GM12864 (cell line): Measurements from ENCODE around the gene SORCS2.

Experiments
- DNase-seq: peaks from one replicate; pipeline ENCODE4 v3.0.0-alpha.2; 2011; ENCODE audit warnings: low read depth
- H3K4me3 ChIP-seq: 2 replicates; pipeline ENCODE4 v1.5.1; 2011; ENCODE audit warnings: mild to moderate bottlenecking, low read depth, low read length, control low read depth
- TF ChIP-seq, protein P1 (sequence below): IDR thresholded peaks from 2 replicates; pipeline ENCODE4 v1.5.1; 2011; ENCODE audit warnings: low read depth, mild to moderate bottlenecking, moderate library complexity, low read length, control low read depth, inconsistent platforms; ENCODE audit errors: missing control alignments

Gene SORCS2

DNA sequence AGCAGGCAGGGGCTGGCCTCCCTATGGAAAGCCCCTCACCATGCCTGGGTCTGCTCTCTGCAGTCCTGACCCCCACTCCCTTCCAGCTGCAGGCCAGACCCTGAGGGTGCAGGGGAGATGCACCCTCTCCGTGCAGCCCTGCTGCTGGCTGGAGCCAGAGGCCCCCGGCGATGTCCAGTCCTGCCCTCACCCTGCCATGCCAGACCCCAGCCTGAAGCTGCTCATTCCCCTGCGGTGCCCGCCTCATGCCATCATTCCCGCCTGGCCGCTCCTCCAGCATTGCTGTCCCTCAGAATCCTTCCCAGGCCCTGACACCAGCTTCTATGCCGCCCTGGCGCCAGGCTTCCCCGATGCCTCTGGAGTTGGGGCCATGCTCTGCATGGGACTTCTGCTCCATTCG is 72.4 kb downstream of the SORCS2 start:
- no peak for DNase-seq
- no peak overlapping the region for H3K4me3 ChIP-seq
- TF ChIP-seq, protein P1, sequence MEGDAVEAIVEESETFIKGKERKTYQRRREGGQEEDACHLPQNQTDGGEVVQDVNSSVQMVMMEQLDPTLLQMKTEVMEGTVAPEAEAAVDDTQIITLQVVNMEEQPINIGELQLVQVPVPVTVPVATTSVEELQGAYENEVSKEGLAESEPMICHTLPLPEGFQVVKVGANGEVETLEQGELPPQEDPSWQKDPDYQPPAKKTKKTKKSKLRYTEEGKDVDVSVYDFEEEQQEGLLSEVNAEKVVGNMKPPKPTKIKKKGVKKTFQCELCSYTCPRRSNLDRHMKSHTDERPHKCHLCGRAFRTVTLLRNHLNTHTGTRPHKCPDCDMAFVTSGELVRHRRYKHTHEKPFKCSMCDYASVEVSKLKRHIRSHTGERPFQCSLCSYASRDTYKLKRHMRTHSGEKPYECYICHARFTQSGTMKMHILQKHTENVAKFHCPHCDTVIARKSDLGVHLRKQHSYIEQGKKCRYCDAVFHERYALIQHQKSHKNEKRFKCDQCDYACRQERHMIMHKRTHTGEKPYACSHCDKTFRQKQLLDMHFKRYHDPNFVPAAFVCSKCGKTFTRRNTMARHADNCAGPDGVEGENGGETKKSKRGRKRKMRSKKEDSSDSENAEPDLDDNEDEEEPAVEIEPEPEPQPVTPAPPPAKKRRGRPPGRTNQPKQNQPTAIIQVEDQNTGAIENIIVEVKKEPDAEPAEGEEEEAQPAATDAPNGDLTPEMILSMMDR: no peak

DNA sequence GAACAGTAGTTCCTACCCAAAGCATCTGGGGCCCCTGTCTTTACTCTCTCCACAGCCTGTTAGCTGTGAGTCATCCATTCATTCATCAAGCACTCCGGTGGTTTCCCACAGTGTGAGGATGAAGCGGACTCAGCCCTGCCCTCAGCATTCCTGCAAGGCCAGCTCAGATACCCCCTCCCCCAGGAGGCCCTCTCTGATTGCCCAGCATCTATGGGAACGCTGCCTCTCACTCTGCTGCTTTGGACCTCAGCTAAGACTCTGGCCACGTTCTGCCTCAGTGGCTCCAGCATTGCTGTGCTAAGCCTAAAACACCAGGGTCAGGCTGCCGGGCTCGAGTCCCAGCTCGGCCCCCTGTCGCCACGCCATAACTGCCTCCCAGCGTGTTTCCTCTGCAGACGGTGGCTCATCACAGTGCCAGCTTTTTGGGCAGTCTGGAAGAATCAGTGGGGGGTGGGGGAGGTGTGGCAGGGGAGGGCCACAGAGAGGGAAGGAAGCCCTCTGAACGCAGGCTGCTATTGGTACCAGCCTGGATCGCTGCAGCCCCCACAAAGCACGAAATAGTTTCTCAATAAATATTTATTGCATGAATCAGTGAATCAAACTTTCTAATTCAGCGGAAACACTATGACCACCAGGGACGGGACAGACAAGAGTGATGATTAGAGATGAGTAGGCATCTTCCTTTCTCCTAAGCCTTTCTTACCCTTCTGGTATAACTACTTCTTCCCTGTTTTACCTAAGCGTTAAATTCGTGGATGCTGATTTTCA is 74.4 kb downstream of the SORCS2 start:
- TF ChIP-seq, protein P1: no peak
- H3K4me3 ChIP-seq: no peak overlapping the region
- no peak for DNase-seq

DNA sequence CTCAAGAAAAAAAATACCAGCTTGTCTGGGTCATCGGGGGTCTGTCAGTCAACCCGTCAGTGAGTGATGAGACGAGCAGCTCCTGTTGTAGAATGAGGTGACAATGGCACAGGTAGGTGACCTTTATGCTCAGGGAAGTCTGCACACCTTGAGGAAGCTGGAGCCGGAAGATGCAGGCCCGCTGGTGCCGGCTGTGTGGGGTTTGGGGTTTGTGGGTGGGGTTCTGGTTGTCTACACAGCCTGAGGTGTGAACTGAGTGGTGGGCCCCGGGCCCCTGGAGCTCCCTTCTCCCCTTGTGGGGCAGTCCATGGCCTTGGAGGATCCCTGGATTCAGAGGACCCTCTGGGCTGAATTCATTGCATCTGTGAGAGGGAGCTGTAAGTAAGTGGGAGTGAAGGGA is 75.5 kb downstream of the SORCS2 start:
- H3K4me3 ChIP-seq: no peak overlapping the region
- TF ChIP-seq, protein P1: no peak
- DNase-seq: no peak

DNA sequence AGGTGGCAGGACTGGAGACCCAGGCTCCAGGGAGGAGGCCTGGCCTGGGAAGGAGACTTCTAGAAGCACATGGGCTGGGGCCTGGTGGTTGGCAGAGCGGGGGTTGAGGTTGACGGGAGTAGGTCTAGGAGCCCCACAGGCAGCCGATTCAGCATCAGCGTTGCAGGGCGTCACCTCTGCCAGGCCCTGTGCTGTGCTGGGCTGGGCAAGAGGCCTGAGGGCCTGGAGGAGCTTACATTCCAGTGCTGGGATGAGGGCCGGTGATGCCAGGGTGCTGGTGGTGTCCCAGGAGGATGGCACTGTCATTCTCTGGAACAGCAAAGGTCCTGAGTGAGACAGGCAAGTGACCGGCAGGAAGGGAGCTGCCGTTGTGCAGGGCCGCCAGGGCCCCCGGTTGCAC is 76.6 kb downstream of the SORCS2 start:
- no peak overlapping the region for H3K4me3 ChIP-seq
- TF ChIP-seq, protein P1: no peak
- DNase-seq: no peak

DNA sequence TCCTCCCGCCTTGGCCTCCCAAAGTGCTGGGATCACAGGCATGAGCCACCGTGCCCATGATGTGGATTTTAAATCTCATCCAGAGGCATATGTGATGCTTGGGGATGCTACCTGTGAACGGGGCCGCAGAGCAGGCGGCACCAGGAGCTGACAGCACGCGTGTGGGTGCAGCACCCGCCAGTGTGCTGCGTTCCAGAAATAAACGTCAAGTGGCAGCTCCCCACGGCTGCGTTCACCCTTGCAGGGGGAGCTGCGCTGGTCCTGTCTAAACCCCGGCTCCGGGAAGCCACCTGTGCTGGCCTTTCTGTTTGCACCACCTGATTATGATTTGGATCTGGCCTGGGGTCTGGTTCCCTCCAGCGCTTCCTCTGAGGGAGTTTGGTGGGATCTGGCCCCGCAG is 77.8 kb downstream of the SORCS2 start:
- H3K4me3 ChIP-seq: no peak overlapping the region
- TF ChIP-seq, protein P1: no peak
- DNase-seq: no peak

DNA sequence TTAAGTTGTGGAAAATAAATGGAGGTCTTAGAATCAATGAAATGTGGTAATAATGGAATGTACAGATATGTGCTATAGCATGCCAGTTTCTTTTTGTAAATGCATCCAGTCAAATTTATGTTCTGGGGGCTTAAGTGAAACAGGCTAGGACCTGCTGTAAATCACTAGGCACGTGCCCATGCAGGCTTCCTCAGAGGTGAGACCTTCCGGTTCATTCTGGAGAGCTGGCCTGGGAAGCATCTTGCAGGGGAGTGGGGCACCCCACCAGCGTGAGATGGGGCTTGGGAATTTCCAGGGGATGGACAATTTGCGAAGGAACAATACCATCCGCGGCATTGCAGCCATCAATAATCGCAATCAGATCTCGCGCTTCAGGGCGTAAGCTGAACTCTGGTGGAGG is 80.1 kb downstream of the SORCS2 start:
- no peak for DNase-seq
- no peak overlapping the region for H3K4me3 ChIP-seq
- TF ChIP-seq, protein P1: no peak

DNA sequence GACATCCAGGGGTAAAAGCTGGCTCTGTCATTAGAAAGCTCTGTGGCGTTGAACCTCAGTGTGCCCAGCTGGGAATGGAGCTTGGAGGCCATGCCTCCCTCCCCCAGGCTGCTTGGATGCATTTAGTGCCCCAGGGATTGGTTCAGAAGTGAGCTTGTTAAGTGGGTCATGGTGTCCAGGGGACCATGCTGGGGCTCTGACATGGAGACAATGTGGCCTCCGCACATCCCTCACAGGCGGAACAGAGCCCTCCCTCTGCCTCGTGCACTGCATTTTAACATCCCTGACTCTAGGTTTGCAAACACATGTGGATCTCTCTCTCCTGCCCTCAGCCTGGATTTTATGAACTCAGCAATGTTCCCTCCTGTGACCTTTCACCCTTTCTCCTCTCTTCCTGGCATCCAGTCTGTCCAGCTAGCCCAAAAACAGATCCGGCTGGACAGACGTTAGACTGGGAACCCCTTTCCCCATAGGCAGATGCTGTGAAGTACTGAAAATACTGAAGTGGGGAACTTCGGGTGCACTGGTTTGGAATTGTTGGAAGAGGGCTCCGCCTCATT is 81.5 kb downstream of the SORCS2 start:
- no peak for DNase-seq
- no peak overlapping the region for H3K4me3 ChIP-seq
- TF ChIP-seq, protein P1: no peak
